ENCODE data around the gene CACNB2.

Gene CACNB2

GRCh38 chr10:18140149-18140956 is at the start of gene CACNB2:
TSS of gene CACNB2 (plus strand) at chr10:18140424.
- Mint-ChIP-seq H3K27me3 (ENCODE audit: low read depth) (peaks cover 71% of the 10 kb centered on the region), H3K9me3 (no peaks in the 10 kb centered on the region), H3K27ac (no peak within 1 kb of the TSS), H3K4me1 (peaks cover 5% of the 10 kb centered on the region), H3K36me3 (ENCODE audit: low read depth) (no peaks in the 10 kb centered on the region), H3K4me3 (peak within 1 kb of the TSS; percentile 82 to 90 (median 89))
- no peak for TF ChIP-seq CTCF (IDR thresholded peaks at IDR 0.05; ENCODE audit: unreplicated experiment in 3 of 3)

GRCh38 chr10:18094332-18094731 is 45.9 kb upstream of the CACNB2 start:
- Mint-ChIP-seq H3K4me3 (no peak overlapping the region), H3K9me3 (no peaks in the 10 kb centered on the region), H3K36me3 (ENCODE audit: low read depth) (no peaks in the 10 kb centered on the region), H3K4me1 (no peaks in the 10 kb centered on the region), H3K27ac (no peak overlapping the region), H3K27me3 (ENCODE audit: low read depth) (peaks cover 4% of the 10 kb centered on the region)
- no peak for TF ChIP-seq CTCF (IDR thresholded peaks at IDR 0.05; ENCODE audit: unreplicated experiment in 3 of 3)

GRCh38 chr10:18094793-18095192 is 45.4 kb upstream of the CACNB2 start:
- H3K27ac Mint-ChIP-seq: no peak overlapping the region
- H3K4me3 Mint-ChIP-seq: no peak overlapping the region
- H3K9me3 Mint-ChIP-seq: no peaks in the 10 kb centered on the region
- no peak for TF ChIP-seq CTCF (IDR thresholded peaks at IDR 0.05; ENCODE audit: unreplicated experiment in 3 of 3)
- H3K36me3 Mint-ChIP-seq (ENCODE audit: low read depth): no peaks in the 10 kb centered on the region
- H3K27me3 Mint-ChIP-seq (ENCODE audit: low read depth): peaks cover 1% of the 10 kb centered on the region
- H3K4me1 Mint-ChIP-seq: no peaks in the 10 kb centered on the region

- no peak for TF ChIP-seq CTCF (IDR thresholded peaks at IDR 0.05; ENCODE audit: unreplicated experiment in 3 of 3)
- Mint-ChIP-seq H3K9me3 (no peaks in the 10 kb centered on the region), H3K4me3 (no peak overlapping the region), H3K27ac (no peak overlapping the region), H3K4me1 (no peaks in the 10 kb centered on the region), H3K27me3 (ENCODE audit: low read depth) (no peaks in the 10 kb centered on the region), H3K36me3 (ENCODE audit: low read depth) (no peaks in the 10 kb centered on the region)
These were observed 42.7 kb upstream of the CACNB2 start for GRCh38 chr10:18097524-18097923.

GRCh38 chr10:18098201-18098600 is 42.0 kb upstream of the CACNB2 start:
- TF ChIP-seq CTCF (IDR thresholded peaks at IDR 0.05; ENCODE audit: unreplicated experiment in 3 of 3): no peak
- H3K9me3 Mint-ChIP-seq: no peaks in the 10 kb centered on the region
- H3K4me1 Mint-ChIP-seq: no peaks in the 10 kb centered on the region
- H3K4me3 Mint-ChIP-seq: no peak overlapping the region
- no peaks in the 10 kb centered on the region for H3K36me3 Mint-ChIP-seq (ENCODE audit: low read depth)
- no peaks in the 10 kb centered on the region for H3K27me3 Mint-ChIP-seq (ENCODE audit: low read depth)
- H3K27ac Mint-ChIP-seq: no peak overlapping the region

GRCh38 chr10:18099415-18099814 is 40.8 kb upstream of the CACNB2 start:
- TF ChIP-seq CTCF (IDR thresholded peaks at IDR 0.05; ENCODE audit: unreplicated experiment in 3 of 3): no peak
- H3K27ac Mint-ChIP-seq: no peak overlapping the region
- no peaks in the 10 kb centered on the region for H3K4me1 Mint-ChIP-seq
- peaks cover under 1% of the 10 kb centered on the region for H3K27me3 Mint-ChIP-seq (ENCODE audit: low read depth)
- no peaks in the 10 kb centered on the region for H3K9me3 Mint-ChIP-seq
- H3K4me3 Mint-ChIP-seq: no peak overlapping the region
- no peaks in the 10 kb centered on the region for H3K36me3 Mint-ChIP-seq (ENCODE audit: low read depth)
